Cardiac muscle cell (in vitro differentiated cells and primary cell): Measurements from ENCODE around the gene CAMKK1. TPM values are rescaled to one million over a fixed set of nuclear protein-coding genes. Genes with fewer than 3 reads are reported as not detected.
A peak's percentile ranks its signal among the peaks of the same experiment; 100 is the strongest.

Experiments used
- DNase-seq, 2 donors: peaks; one replicate each; pipeline versions ENCODE4 v3.0.0 to v3.0.0-alpha.2; 2010 to 2017; ENCODE audit warnings: low read depth in 1 of 2, low spot score in 1 of 2
- H3K27ac ChIP-seq: fragments of 200-600 bp; sonication (generic); 2 replicates; pipeline ENCODE4 v1.5.1; 2016
- H3K27me3 ChIP-seq: fragments of 200-600 bp; sonication (generic); 2 replicates; pipeline ENCODE4 v1.6.0; 2016; ENCODE audit warnings: control low read depth
- H3K36me3 ChIP-seq: fragments of 200-600 bp; sonication (generic); 2 replicates; pipeline ENCODE4 v1.5.1; 2016; ENCODE audit warnings: control low read depth
- H3K4me1 ChIP-seq: fragments of 200-600 bp; sonication (generic); 2 replicates; pipeline ENCODE4 v1.8.1; 2017; ENCODE audit warnings: low read depth, mild to moderate bottlenecking, mixed run types
- H3K4me3 ChIP-seq: fragments of 200-600 bp; sonication (generic); 2 replicates; pipeline ENCODE4 v1.5.1; 2016; ENCODE audit warnings: mild to moderate bottlenecking
- H3K9me3 ChIP-seq: fragments of 200-600 bp; sonication (generic); 2 replicates; pipeline ENCODE4 v1.5.1; 2017; ENCODE audit warnings: low read depth, mild to moderate bottlenecking, control low read depth
- polyA plus RNA-seq: library from polyadenylated mRNA; unstranded; fragments of >200 nt; fragmentation: Nextera tagmentation; extraction: Ambion mirVana; gene quantifications from 2 replicates; pipeline ENCODE4 v1.2.1, GENCODE V29; 2016
- total RNA-seq: library from RNA; depleted of rRNA; stranded (reverse); fragments of >200 nt; gene quantifications from 2 replicates; pipeline ENCODE4 v1.2.3, GENCODE V29; 2016
- TF ChIP-seq, protein P1 (sequence below): IDR thresholded peaks from 2 replicates; pipeline ENCODE4 v1.5.1; 2012; ENCODE audit warnings: low read depth, mild to moderate bottlenecking, low read length

The CAMKK1 gene
- total and polyA plus RNA-seq, 2 experiments from 2014 or later = 7.7 to 12.4 TPM

- H3K27me3 ChIP-seq = no peaks in the 10 kb centered on the region
- H3K36me3 ChIP-seq = no peaks in the 10 kb centered on the region
- H3K4me3 ChIP-seq = no peak overlapping the region
- TF ChIP-seq, protein P1, sequence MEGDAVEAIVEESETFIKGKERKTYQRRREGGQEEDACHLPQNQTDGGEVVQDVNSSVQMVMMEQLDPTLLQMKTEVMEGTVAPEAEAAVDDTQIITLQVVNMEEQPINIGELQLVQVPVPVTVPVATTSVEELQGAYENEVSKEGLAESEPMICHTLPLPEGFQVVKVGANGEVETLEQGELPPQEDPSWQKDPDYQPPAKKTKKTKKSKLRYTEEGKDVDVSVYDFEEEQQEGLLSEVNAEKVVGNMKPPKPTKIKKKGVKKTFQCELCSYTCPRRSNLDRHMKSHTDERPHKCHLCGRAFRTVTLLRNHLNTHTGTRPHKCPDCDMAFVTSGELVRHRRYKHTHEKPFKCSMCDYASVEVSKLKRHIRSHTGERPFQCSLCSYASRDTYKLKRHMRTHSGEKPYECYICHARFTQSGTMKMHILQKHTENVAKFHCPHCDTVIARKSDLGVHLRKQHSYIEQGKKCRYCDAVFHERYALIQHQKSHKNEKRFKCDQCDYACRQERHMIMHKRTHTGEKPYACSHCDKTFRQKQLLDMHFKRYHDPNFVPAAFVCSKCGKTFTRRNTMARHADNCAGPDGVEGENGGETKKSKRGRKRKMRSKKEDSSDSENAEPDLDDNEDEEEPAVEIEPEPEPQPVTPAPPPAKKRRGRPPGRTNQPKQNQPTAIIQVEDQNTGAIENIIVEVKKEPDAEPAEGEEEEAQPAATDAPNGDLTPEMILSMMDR = no peak
- H3K27ac ChIP-seq = no peak overlapping the region
- DNase-seq = no peak
- H3K9me3 ChIP-seq = no peaks in the 10 kb centered on the region
- H3K4me1 ChIP-seq = peaks cover 43% of the 10 kb centered on the region
Measured at GRCh38 chr17:3921006-3921405, 28.2 kb upstream of the CAMKK1 start.

GRCh38 chr17:3919123-3919624 is 26.3 kb upstream of the CAMKK1 start:
- TF ChIP-seq, protein P1 = no peak

DNA sequence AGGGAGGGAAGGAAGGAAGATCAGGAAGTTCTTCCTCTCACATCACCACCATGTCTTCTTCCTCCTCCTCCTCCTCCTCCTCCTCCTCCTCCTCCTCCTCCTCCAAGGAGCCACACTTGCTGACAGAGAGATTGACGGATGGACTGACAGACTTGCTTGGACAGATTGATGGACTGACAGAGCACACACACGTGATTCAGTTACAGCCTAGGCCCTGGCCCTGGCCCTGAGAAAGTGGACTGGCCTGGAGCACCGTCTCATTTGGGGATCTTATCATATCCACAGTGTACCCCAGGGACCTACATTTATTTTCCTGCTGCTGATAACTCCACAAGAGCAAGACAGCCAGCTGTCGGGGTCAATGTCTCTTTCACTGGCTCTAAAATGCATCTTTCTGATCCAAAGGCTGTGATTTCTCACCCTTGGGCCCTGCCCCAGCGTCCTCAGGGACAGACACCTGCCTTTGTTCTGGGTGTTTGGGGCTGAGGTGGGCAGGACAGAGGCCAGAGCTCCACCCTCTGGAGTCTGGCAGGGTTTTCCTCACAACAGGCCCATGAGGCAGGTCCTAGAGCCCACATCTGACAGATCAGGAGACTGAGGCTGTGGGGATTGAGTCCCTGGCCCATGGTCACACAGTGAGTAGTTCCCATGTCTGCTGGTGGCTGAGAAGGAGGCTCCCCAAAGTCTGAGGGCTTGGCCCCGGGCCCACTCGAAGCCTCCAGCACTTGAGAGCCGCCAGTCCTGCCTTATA is 25.7 kb upstream of the CAMKK1 start:
- Histone ChIP-seq H3K9me3 (no peaks in the 10 kb centered on the region), H3K36me3 (no peaks in the 10 kb centered on the region), H3K4me3 (no peak overlapping the region), H3K4me1 (peaks cover 32% of the 10 kb centered on the region), H3K27me3 (no peaks in the 10 kb centered on the region), H3K27ac (peak overlapping the region; percentile 56)
- TF ChIP-seq, protein P1 = no peak
- no peak for DNase-seq

More at GRCh38 chr17:3919123-3919624, 26.3 kb upstream of the CAMKK1 start:
- H3K27me3 ChIP-seq = no peaks in the 10 kb centered on the region
- no peaks in the 10 kb centered on the region for H3K9me3 ChIP-seq
- no peak for DNase-seq
- peaks cover 32% of the 10 kb centered on the region for H3K4me1 ChIP-seq
- H3K27ac ChIP-seq = peak overlapping the region; percentile 56
- H3K4me3 ChIP-seq = no peak overlapping the region
- no peaks in the 10 kb centered on the region for H3K36me3 ChIP-seq

DNA sequence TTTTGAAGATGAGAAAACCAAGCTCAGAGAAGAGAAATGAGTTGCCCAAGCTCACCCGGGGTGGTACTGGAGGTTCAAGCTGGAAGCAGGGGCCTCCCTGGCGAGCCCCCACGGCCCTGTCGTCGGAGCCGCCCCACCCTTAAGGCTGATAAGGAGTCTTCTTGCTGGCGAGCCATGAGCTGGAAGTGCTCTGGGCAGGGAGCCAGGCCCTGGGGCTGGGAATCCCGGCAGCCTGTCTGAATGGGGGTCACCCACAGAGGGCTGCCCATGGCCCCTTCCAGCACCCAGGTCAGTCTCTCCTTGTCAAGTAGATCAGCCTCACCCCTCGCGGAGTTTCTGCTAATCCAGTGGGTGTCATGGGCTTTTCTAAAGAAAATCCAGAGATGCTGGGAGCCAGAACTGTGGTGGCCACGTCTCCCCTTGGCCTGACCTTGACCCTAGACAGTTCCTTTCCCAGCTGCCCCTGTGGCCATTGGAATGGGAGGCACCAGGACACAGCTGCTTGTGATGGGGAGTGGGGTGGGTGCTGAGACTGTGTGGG is 24.6 kb upstream of the CAMKK1 start:
- Histone ChIP-seq H3K27ac (peak overlapping the region; percentile 83), H3K9me3 (no peaks in the 10 kb centered on the region), H3K36me3 (no peaks in the 10 kb centered on the region), H3K27me3 (no peaks in the 10 kb centered on the region), H3K4me1 (peaks cover 32% of the 10 kb centered on the region), H3K4me3 (no peak overlapping the region)
- TF ChIP-seq, protein P1 = no peak
- DNase-seq = peak; percentile 65 to 82

DNA sequence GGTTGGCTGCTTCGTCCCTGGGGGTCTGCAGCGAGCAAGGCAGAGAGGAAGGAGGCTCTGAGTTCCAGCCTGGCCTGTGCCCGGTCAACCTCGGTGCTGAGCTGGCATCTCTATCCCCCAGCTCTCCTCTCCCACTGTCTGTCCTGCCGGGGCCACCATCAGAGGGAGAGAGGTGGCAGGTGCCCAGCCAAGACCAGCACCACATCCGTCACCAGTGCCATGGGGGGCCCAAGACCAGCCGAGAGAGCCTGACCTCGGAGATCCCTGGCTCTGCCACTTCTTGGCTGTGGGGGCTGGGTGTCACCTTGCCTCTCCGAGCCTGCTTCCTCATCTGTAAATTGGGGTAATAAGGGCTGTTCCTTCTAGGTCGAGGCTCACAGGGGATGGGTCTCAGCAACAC is 24.0 kb upstream of the CAMKK1 start:
- no peaks in the 10 kb centered on the region for H3K27me3 ChIP-seq
- DNase-seq = no peak
- peaks cover 32% of the 10 kb centered on the region for H3K4me1 ChIP-seq
- TF ChIP-seq, protein P1 = no peak
- peak overlapping the region; percentile 83 for H3K27ac ChIP-seq
- no peak overlapping the region for H3K4me3 ChIP-seq
- no peaks in the 10 kb centered on the region for H3K9me3 ChIP-seq
- no peaks in the 10 kb centered on the region for H3K36me3 ChIP-seq
